Stimulated activated CD8-positive, alpha-beta memory T cell treated with anti-CD3 and anti-CD28 coated beads, Interleukin-7, amount 100 ng/mL, for 24 hours (primary cell): Measurements from ENCODE around the gene PATJ.

ENCODE experiments used
- DNase-seq: peaks from one replicate; pipeline ENCODE4 v3.0.0-alpha.2; 2020; ENCODE audit warnings: low read depth

The PATJ gene

DNA sequence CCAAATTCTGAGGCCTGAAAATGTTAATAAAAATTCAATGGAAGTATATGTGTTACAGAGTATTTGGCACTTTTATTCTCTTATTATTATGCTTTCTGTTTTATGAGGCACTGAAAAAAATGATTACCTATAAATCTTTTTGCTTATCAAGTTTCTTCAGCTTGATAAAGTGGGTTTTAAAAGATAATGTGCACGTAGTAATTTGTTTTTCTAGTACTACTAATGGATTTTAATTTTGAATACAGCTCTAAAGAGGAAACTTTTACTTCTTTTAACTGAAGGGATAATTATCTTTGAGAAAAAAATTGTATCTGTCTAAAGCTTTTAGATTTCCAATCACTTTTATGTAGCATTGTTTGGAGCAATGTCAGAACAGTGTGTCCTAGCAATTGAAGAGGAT lies 241.0 kb downstream of the PATJ start:
- DNase-seq, result no peak

- no peak for DNase-seq
Measured at GRCh38 chr1:61992257-61992656, 250.0 kb downstream of the PATJ start.

DNA sequence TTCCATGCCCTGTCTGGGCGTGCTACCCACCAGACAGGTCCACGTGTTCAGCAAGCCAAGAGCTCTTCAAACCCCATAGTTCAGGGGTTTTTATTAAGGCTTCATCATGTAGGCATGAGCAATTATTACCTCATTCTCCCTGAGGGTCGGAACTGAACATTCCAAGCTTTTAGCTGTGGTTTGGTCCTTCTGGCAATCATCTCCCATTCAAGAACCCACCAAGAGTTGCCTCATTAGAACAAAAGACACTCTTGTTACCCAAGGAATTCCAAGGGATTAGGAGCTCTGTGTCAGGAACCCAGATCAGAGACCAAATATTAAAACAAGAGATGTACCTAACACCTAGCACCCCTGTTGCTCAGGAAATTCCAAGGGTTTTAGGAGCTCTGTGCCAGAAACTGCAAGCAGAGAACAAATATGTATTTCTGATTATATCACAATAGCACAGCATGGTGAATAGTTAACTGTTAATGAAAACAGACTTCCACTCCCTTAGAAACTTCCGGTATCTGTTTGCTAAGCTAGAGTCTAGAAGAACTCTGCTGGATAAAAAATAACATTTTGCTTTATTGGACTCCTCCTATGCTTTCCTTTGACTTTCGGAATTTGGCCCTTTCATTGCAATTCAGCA lies 251.2 kb downstream of the PATJ start:
- DNase-seq, result no peak

DNA sequence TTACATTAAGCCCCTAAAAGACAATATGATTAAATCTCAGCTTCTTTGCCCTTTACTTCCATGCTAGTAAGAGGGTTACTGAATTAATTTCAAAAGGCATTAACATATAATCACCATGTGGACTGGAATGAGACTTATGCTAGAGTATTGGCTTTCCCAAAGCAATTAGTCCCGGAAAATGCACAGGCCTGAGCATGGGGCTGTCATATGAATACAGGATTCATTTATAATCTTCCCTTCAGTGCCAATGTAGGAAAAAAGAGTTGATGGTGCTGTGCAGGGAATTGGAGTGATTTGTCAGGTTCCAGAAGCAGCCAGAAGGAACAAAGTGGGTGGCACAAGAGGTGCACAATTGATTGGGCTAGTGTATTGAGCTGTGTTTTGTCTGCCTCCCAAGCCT lies 253.4 kb downstream of the PATJ start:
- no peak for DNase-seq

GRCh38 chr1:61997123-61997522 lies 254.8 kb downstream of the PATJ start:
- no peak for DNase-seq

DNA sequence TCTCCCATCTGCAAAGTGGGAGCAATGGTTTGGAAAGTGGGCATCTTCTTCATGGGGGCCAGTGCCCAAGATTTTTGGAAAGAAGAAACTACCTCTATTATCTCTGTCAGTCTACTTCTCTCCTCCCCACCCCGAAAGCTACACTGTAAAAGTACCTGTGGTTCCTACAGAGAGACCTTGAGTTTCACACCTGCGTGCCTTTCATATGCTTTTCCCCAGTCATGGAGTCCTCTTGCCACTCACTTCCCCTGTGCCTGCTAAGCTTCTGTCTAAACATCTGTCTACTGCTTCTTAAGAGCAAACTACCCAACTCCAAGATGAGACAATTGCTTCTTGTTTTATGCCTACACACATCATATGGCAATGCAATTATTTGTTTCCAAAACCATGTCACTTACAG lies 261.5 kb downstream of the PATJ start:
- no peak for DNase-seq

DNA sequence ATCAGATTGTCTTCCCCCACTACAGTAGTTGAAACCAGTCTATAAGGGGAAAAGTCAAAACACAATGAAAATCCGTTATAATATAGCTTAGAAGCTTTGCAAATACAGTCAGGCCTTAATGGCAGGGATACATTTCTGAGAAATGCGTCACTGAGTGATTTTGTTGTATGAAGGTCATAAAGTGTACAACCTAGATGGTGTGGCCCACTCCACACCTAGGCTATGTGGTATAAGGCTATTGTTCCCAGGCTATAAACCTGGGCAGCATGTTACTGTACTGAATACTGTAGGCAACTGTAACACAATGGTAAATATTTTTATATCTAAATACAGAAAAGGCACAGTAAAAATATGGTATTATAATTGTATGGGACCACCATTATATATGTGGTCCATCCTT lies 264.4 kb downstream of the PATJ start:
- no peak for DNase-seq

- DNase-seq, result no peak
Measured at GRCh38 chr1:62011006-62011405, 268.7 kb downstream of the PATJ start.

DNA sequence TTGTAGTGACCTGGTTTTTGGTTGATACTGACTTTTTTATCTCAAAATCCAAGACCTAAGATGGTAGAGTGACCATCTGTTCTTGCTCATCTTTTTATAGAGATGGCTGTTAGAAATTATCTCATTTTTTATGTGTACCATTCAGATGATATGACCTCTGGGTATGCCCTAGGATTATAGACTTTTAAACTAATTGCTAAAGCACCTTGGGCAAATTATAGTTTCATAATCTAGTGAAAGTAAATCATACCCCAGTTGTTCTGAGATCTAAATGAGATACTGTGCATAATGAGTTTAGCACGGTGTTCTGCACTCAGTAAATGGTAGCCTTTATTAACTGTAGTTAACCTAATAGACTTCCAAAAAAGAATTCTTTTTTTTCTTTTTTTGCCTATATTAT lies 269.8 kb downstream of the PATJ start:
- DNase-seq, result no peak

- DNase-seq, result no peak
Measured at GRCh38 chr1:62012836-62013235, 270.6 kb downstream of the PATJ start.

GRCh38 chr1:62013264-62013663 lies 271.0 kb downstream of the PATJ start:
- no peak for DNase-seq

DNA sequence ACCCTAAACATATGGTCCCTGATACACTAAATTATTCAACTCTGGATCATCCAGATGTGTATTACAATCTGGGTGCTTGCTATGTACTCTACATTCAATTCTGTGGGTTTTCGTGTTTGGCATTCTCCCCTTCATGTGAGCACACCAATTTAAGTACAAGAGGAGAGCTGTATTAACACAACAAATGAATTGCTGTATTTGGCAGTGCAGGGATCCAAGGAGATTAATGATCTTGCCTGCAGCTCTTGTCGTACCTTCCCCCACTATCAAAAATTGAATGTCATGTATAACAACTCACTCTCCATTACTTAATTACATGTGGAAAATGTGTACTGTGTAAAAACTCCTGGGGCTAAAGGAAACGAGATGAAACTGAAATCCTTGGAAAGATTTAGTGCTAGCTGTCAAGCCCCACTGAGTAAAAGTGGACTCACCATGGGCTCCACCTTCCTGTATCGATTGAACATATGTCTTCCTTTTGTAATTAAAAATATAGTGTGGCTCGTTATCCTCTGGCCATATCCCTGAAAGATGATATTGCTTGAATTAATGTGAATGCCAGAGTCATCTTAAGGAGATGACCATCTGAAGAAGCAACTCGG lies 280.2 kb downstream of the PATJ start:
- DNase-seq, result no peak

DNA sequence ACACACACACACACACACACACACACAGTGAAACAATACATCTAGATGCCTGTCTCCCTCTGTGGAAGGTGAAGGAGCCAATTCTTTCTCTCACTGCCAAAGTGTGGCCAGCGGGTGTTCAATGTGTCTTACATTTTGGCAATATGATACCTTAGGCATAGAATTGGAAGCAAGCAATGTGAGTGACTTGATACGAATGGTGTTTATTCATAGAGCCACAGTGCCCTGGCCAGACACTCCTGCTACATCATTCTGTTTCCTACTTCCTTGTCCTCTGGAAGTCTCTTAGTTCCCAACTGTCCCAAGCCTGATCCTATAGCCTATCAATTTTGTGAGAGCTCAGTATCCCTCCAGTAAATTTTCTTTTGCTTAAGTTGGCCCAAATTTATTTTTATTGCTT lies 282.4 kb downstream of the PATJ start:
- no peak for DNase-seq

DNA sequence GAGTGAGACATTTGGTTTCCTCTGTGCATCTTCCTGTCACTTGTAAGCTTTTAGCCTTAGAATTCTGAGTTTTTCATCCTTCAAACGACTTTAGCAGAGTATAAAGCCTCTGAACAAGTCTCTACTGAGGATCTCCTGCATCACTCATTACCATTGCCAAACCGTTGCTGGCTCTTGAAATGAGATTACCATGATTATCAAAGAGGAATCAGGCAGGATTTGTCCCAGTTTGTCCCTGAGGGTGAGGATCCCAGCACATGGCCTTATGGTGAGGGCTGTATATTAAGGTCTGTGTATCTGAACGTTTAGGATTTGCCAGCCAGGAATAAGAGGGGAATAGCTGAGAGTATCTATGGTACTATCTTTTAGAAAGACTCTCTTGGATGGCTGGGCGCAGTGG lies 282.9 kb downstream of the PATJ start:
- no peak for DNase-seq

DNA sequence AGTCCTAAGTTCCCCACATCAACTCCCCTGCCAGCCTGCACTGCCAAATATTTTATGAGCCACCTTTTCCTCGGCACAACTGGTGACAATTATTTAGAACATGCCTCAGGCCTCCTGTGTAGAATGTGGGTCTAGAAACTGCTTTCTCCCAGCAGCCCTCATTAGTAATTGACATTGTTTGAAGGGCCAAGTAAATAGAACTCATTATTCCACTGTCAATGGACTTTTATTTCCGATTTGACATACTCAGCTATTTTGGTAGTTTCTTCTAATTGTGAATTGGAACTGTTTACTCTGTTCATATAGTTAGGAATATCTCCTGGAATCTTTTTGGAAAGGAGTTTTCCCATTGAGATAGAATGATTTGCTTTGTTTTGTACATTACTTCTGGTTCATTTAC lies 283.6 kb downstream of the PATJ start:
- DNase-seq, result no peak

DNA sequence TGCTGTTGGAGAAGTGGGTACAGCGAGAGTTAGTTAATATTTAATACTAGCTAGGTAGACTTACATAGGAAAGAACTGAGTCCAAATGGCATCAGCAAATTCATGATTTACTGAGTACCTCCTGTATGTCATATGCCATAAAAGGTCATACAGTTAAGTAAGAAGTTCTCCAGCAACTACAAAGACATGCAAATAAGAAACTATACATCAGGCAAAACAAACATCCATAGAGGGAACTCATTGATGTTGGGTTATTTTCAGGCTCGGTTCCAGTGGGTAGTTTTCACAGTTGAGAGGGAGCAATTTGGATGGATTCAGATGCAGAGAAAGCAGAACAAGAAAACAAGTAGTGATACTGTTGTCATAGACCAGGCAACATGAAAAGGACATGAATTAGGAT lies 287.4 kb downstream of the PATJ start:
- no peak for DNase-seq

- DNase-seq, result no peak
Measured at GRCh38 chr1:62034790-62035189, 292.5 kb downstream of the PATJ start.

DNA sequence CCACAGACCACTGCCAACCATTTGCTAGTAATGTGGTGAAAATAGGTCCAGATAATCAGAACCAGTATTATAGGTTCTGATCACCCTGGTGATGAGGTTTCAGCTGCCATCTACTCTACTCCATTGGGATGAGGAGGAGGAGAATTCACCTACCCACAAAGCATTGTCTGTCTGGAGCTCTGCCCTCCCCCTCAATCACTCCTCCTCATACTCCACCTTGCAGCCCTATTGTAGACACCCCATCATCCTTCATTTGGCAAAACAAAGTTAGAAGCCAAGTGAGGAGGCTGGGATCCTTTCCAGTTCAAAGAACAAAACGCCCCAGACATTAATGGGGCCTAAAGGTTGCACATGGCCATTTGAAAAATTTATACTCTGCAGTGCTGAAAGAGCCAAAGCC lies 295.0 kb downstream of the PATJ start:
- no peak for DNase-seq

- DNase-seq, result no peak
Measured at GRCh38 chr1:62038594-62039284, 296.5 kb downstream of the PATJ start.

DNA sequence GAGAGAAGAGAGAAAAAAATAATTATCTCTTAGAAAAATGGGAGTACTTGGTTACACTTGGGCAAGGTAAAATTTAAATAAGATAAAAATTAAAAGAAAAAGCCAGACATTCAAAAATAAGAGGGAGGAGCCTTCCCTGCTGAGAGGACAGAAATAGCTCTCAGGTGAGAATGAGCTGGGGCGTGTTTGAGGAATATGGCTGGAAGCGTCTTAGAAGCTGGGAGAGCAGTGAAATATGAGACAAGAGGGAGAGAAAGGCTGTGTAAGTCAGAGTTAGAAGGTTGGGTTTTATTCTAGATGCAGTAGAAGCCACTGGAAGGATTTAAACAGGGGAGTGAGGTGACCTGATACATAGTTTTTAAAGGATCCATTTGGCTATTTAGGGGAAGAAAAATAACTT lies 298.2 kb downstream of the PATJ start:
- DNase-seq, result no peak

DNA sequence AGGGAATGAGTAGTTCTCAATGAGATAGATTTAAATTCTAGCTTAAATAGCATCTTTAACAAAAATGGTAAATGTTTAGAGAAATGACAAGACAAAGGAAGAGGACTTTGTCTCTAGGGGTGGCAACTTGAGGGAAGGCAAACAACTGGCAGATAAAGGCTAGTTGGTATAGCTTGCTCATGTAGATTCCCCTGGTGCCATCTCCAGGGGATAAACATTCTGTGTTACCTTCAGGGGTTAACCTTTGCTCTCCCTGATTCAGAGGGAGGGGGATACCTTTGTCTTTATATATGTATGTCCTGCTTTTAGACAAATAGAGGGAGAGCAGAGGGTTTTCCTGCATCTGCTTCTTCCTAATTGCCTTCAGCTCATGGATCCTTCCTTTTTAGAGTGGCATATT lies 298.7 kb downstream of the PATJ start:
- no peak for DNase-seq

- no peak for DNase-seq
Measured at GRCh38 chr1:62043154-62043553, 300.9 kb downstream of the PATJ start.

- no peak for DNase-seq
Measured at GRCh38 chr1:62045574-62045973, 303.3 kb downstream of the PATJ start.

GRCh38 chr1:62046927-62047326 lies 304.6 kb downstream of the PATJ start:
- no peak for DNase-seq
